Loucy (cell line): ENCODE data around the gene GRIP2.

Experiments
- H2AFZ ChIP-seq: fragments of 200-600 bp; sonication (generic); 2 replicates; pipeline ENCODE4 v1.6.0; 2016; ENCODE audit warnings: antibody characterized with exemption, mild to moderate bottlenecking, low read length, moderate library complexity
- H3F3A ChIP-seq: fragments of 200-600 bp; 2 replicates; pipeline ENCODE4 v1.6.0; 2016; ENCODE audit warnings: antibody characterized with exemption, low read depth, mild to moderate bottlenecking
- H3K27me3 ChIP-seq: fragments of 200-600 bp; sonication (generic); 2 replicates; pipeline ENCODE4 v1.6.1; 2014; ENCODE audit warnings: low read length, mild to moderate bottlenecking; ENCODE audit not compliant: insufficient read depth, poor library complexity, severe bottlenecking
- H3K36me3 ChIP-seq: fragments of 200-600 bp; sonication (generic); 2 replicates; pipeline ENCODE4 v1.6.1; 2016; ENCODE audit warnings: low read length; ENCODE audit not compliant: insufficient read depth
- H3K4me1 ChIP-seq: fragments of 200-600 bp; sonication (generic); 2 replicates; pipeline ENCODE4 v1.5.1; 2014; ENCODE audit warnings: low read length, mild to moderate bottlenecking; ENCODE audit not compliant: insufficient read depth, poor library complexity, severe bottlenecking
- H3K4me2 ChIP-seq: fragments of 200-600 bp; sonication (generic); 2 replicates; pipeline ENCODE4 v1.6.0; 2014; ENCODE audit warnings: antibody characterized with exemption, low read length, low read depth, mild to moderate bottlenecking; ENCODE audit not compliant: poor library complexity, severe bottlenecking
- H3K4me3 ChIP-seq: fragments of 200-600 bp; sonication (generic); 2 replicates; pipeline ENCODE4 v1.5.1; 2014; ENCODE audit warnings: low read length, mild to moderate bottlenecking, mixed read lengths; ENCODE audit not compliant: poor library complexity, severe bottlenecking
- H3K79me2 ChIP-seq: fragments of 200-600 bp; sonication (generic); 2 replicates; pipeline ENCODE4 v1.6.1; 2014; ENCODE audit warnings: low read length; ENCODE audit not compliant: insufficient read depth
- H3K9ac ChIP-seq: fragments of 200-600 bp; sonication (generic); 2 replicates; pipeline ENCODE4 v1.6.0; 2014; ENCODE audit warnings: mild to moderate bottlenecking, low read depth, low read length, moderate library complexity; ENCODE audit not compliant: poor library complexity, severe bottlenecking
- H3K9me2 ChIP-seq: fragments of 200-600 bp; sonication (generic); replicated peaks from 2 replicates; pipeline ENCODE4 v1.6.1; 2016; ENCODE audit warnings: low read depth, low read length, mixed read lengths
- H3K9me3 ChIP-seq: fragments of 200-600 bp; sonication (generic); 2 replicates; pipeline ENCODE4 v1.6.1; 2014; ENCODE audit warnings: mild to moderate bottlenecking, antibody characterized with exemption, low read length, low read depth; ENCODE audit not compliant: insufficient read depth
- H4K20me1 ChIP-seq: fragments of 200-600 bp; sonication (generic); 2 replicates; pipeline ENCODE4 v1.6.0; 2014; ENCODE audit warnings: antibody characterized with exemption, low read length, mild to moderate bottlenecking; ENCODE audit not compliant: insufficient read depth, poor library complexity, severe bottlenecking
- EZH2phosphoT487 ChIP-seq: fragments of 200-600 bp; IDR thresholded peaks from 2 replicates; pipeline ENCODE4 v1.6.1; 2018; ENCODE audit warnings: antibody characterized with exemption, mild to moderate bottlenecking, moderate library complexity, borderline replicate concordance
- TF ChIP-seq, protein P1 (sequence below): fragments of 200-600 bp; sonication (generic); conservative IDR thresholded peaks from 2 replicates; pipeline ENCODE4 v1.5.1; 2014; ENCODE audit warnings: mild to moderate bottlenecking, antibody characterized with exemption, low read length

The GRIP2 gene

GRCh38 chr3:14539742-14540491 lies at the start of gene GRIP2:
Gene GRIP2, minus strand, starts transcription at chr3:14540342. Its CDS starts 34 bp downstream, at chr3:14540308.
- H3K4me1 ChIP-seq, result no peaks in the 10 kb centered on the region
- no peak for TF ChIP-seq EZH2phosphoT487
- H3K9me3 ChIP-seq, result no peaks in the 10 kb centered on the region
- no peaks in the 10 kb centered on the region for H3F3A ChIP-seq
- H3K9me2 ChIP-seq, result no peaks in the 10 kb centered on the region
- no peaks in the 10 kb centered on the region for H3K27me3 ChIP-seq
- no peaks in the 10 kb centered on the region for H3K79me2 ChIP-seq
- no peak within 1 kb of the TSS for H3K9ac ChIP-seq
- H4K20me1 ChIP-seq, result no peaks in the 10 kb centered on the region
- H3K36me3 ChIP-seq, result no peaks in the 10 kb centered on the region
- H2AFZ ChIP-seq, result no peak within 1 kb of the TSS
- no peak within 1 kb of the TSS for H3K4me2 ChIP-seq
- no peak within 1 kb of the TSS for H3K4me3 ChIP-seq

GRCh38 chr3:14588425-14589112 lies 48.4 kb upstream of the GRIP2 start:
- TF ChIP-seq EZH2phosphoT487, result no peak
- TF ChIP-seq, protein P1, sequence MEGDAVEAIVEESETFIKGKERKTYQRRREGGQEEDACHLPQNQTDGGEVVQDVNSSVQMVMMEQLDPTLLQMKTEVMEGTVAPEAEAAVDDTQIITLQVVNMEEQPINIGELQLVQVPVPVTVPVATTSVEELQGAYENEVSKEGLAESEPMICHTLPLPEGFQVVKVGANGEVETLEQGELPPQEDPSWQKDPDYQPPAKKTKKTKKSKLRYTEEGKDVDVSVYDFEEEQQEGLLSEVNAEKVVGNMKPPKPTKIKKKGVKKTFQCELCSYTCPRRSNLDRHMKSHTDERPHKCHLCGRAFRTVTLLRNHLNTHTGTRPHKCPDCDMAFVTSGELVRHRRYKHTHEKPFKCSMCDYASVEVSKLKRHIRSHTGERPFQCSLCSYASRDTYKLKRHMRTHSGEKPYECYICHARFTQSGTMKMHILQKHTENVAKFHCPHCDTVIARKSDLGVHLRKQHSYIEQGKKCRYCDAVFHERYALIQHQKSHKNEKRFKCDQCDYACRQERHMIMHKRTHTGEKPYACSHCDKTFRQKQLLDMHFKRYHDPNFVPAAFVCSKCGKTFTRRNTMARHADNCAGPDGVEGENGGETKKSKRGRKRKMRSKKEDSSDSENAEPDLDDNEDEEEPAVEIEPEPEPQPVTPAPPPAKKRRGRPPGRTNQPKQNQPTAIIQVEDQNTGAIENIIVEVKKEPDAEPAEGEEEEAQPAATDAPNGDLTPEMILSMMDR, result no peak
- H3K36me3 ChIP-seq, result no peaks in the 10 kb centered on the region
- H3K4me1 ChIP-seq, result no peaks in the 10 kb centered on the region
- no peak overlapping the region for H2AFZ ChIP-seq
- H4K20me1 ChIP-seq, result no peaks in the 10 kb centered on the region
- H3K4me3 ChIP-seq, result no peak overlapping the region
- H3K4me2 ChIP-seq, result no peak overlapping the region
- no peaks in the 10 kb centered on the region for H3K79me2 ChIP-seq
- no peaks in the 10 kb centered on the region for H3F3A ChIP-seq
- no peaks in the 10 kb centered on the region for H3K9me2 ChIP-seq
- no peaks in the 10 kb centered on the region for H3K9me3 ChIP-seq
- peaks cover 4% of the 10 kb centered on the region for H3K27me3 ChIP-seq
- H3K9ac ChIP-seq, result no peak overlapping the region

GRCh38 chr3:14587740-14588360 lies 47.7 kb upstream of the GRIP2 start:
- H3K4me3 ChIP-seq, result no peak overlapping the region

More at GRCh38 chr3:14587740-14588360, 47.7 kb upstream of the GRIP2 start:
- Histone ChIP-seq H3K4me1 (no peaks in the 10 kb centered on the region), H3K36me3 (no peaks in the 10 kb centered on the region), H4K20me1 (no peaks in the 10 kb centered on the region), H3K9me2 (no peaks in the 10 kb centered on the region), H3K9me3 (no peaks in the 10 kb centered on the region), H3K9ac (no peak overlapping the region), H2AFZ (no peak overlapping the region), H3K4me2 (no peak overlapping the region), H3K27me3 (peaks cover 4% of the 10 kb centered on the region), H3K79me2 (no peaks in the 10 kb centered on the region), H3F3A (no peaks in the 10 kb centered on the region)
- TF ChIP-seq, protein P1, result no peak
- no peak for TF ChIP-seq EZH2phosphoT487
